GM12865 (cell line): Measurements from ENCODE around the gene OTOP3.

Experiments used
- DNase-seq: peaks from one replicate; pipeline ENCODE4 v3.0.0; 2010; ENCODE audit warnings: low read depth
- H3K4me3 ChIP-seq: 2 replicates; pipeline ENCODE4 v1.5.1; 2011; ENCODE audit warnings: mild to moderate bottlenecking, low read depth, low read length, control low read depth
- CTCF ChIP-seq: IDR thresholded peaks from 2 replicates; pipeline ENCODE4 v1.5.1; 2011; ENCODE audit warnings: low read length, control low read depth, low read depth, inconsistent platforms; ENCODE audit not compliant: insufficient read depth; ENCODE audit errors: missing control alignments

OTOP3 gene

GRCh38 chr17:74918906-74919305, 16.8 kb upstream of the OTOP3 start:
- no peak overlapping the region for H3K4me3 ChIP-seq
- no peak for TF ChIP-seq CTCF
- no peak for DNase-seq

GRCh38 chr17:74919440-74920305, 16.0 kb upstream of the OTOP3 start:
- DNase-seq, result peak; percentile 34
- no peak overlapping the region for H3K4me3 ChIP-seq
- peak; percentile 39 for TF ChIP-seq CTCF

- no peak overlapping the region for H3K4me3 ChIP-seq
- no peak for TF ChIP-seq CTCF
- DNase-seq, result no peak
Observed at GRCh38 chr17:74920306-74920620, 15.4 kb upstream of the OTOP3 start.

GRCh38 chr17:74920642-74921025, 15.1 kb upstream of the OTOP3 start:
- TF ChIP-seq CTCF, result no peak
- no peak overlapping the region for H3K4me3 ChIP-seq
- no peak for DNase-seq

- no peak overlapping the region for H3K4me3 ChIP-seq
- no peak for TF ChIP-seq CTCF
- DNase-seq, result no peak
Observed at GRCh38 chr17:74921026-74921681, 14.5 kb upstream of the OTOP3 start.

GRCh38 chr17:74921769-74922168, 13.9 kb upstream of the OTOP3 start:
- no peak for DNase-seq
- no peak for TF ChIP-seq CTCF

More at GRCh38 chr17:74921769-74922168, 13.9 kb upstream of the OTOP3 start:
- H3K4me3 ChIP-seq, result no peak overlapping the region
